H1 (cell line): Measurements from ENCODE around the gene AGBL4. TPM values are rescaled to one million over a fixed set of nuclear protein-coding genes. Genes with fewer than 3 reads are reported as not detected.

Experiments used
- CTCF ChIA-PET: fragments of 300-600 bp; sonication (Branson Sonifier 250); formaldehyde crosslinking; loops from one replicate; lab custom pipeline; 2021; ENCODE audit not compliant: partially characterized antibody; lab: Charles Lee
- POLR2A ChIA-PET: fragments of 300-600 bp; sonication (Branson Sonifier 250); formaldehyde crosslinking; loops from one replicate; lab custom pipeline; 2021; ENCODE audit warnings: inconsistent platforms; ENCODE audit not compliant: partially characterized antibody; lab: Charles Lee
- DNase-seq, 2 experiments: peaks; one replicate each; pipeline versions ENCODE4 v3.0.0 to v3.0.0-alpha.2; 2010 to 2022; ENCODE audit warnings: low spot score in 2 of 2, low read depth in 1 of 2, mixed read lengths in 1 of 2
- FAIRE-seq: peaks from 2 replicates; lab custom pipeline; 2011; peaks lifted over from hg19 to GRCh38; lab: Jason Lieb, UNC
- H2AFZ ChIP-seq: 2 replicates; pipeline ENCODE4 v1.8.1; 2012; ENCODE audit warnings: low read length, inconsistent platforms
- H2AK5ac ChIP-seq: 2 replicates; pipeline ENCODE4 v1.6.1; 2013; ENCODE audit warnings: low read depth, low read length
- H2BK120ac ChIP-seq: replicated peaks from 2 replicates; pipeline ENCODE3; 2013; ENCODE audit warnings: low read depth, low read length, inconsistent platforms
- H2BK12ac ChIP-seq: 2 replicates; pipeline ENCODE4 v1.6.1; 2013; ENCODE audit warnings: low read depth, low read length
- H2BK15ac ChIP-seq: 2 replicates; pipeline ENCODE4 v1.6.1; 2013; ENCODE audit warnings: low read length
- H2BK20ac ChIP-seq: 2 replicates; pipeline ENCODE4 v1.6.1; 2013; ENCODE audit warnings: low read length
- H2BK5ac ChIP-seq: 2 replicates; pipeline ENCODE4 v1.6.1; 2013; ENCODE audit warnings: low read depth, low read length
- H3K14ac ChIP-seq: 2 replicates; pipeline ENCODE4 v1.6.1; 2013; ENCODE audit warnings: inconsistent platforms; ENCODE audit not compliant: insufficient read length
- H3K18ac ChIP-seq: 2 replicates; pipeline ENCODE4 v1.6.1; 2013; ENCODE audit warnings: low read length; ENCODE audit errors: extremely low read depth
- H3K23ac ChIP-seq: 2 replicates; pipeline ENCODE4 v1.6.1; 2013; ENCODE audit warnings: inconsistent platforms; ENCODE audit not compliant: insufficient read length
- H3K23me2 ChIP-seq: 2 replicates; pipeline ENCODE4 v1.6.1; 2013; ENCODE audit warnings: low read depth, low read length
- H3K27ac ChIP-seq: 2 replicates; pipeline ENCODE4 v1.6.1; 2011; ENCODE audit warnings: low read depth, low read length, inconsistent platforms
- H3K27me3 ChIP-seq, 4 experiments: replicated peaks in 1 of 4; 1 replicate in 1 of 4; 2 replicates in 3 of 4; pipeline versions ENCODE4 v1.6.1 to v1.8.1; 2011 to 2013; ENCODE audit warnings: low read length in 3 of 4, mild to moderate bottlenecking in 3 of 4, inconsistent platforms in 2 of 4, mixed read lengths in 2 of 4, moderate library complexity in 1 of 4; ENCODE audit not compliant: control insufficient read depth in 3 of 4, insufficient read depth in 3 of 4; ENCODE audit errors: extremely low read depth in 1 of 4
- H3K36me3 ChIP-seq, 4 experiments: 2 replicates each; pipeline versions ENCODE4 v1.6.1 to v1.8.1; 2011 to 2013; ENCODE audit warnings: mild to moderate bottlenecking in 4 of 4, low read length in 3 of 4, moderate library complexity in 2 of 4, control low read depth in 1 of 4, inconsistent platforms in 1 of 4; ENCODE audit not compliant: insufficient read depth in 4 of 4, control insufficient read depth in 2 of 4
- H3K4ac ChIP-seq: replicated peaks from 2 replicates; pipeline ENCODE3; 2013; ENCODE audit warnings: low read length, low read depth, mixed read lengths, inconsistent platforms; ENCODE audit not compliant: insufficient read length
- H3K4me1 ChIP-seq, 4 experiments: replicated peaks in 1 of 4; 1 replicate in 1 of 4; 2 replicates in 3 of 4; pipeline versions ENCODE4 v1.6.1 to v1.8.1; 2011 to 2013; ENCODE audit warnings: low read length in 3 of 4, inconsistent platforms in 2 of 4, mixed read lengths in 1 of 4; ENCODE audit not compliant: insufficient read depth in 4 of 4, control insufficient read depth in 3 of 4
- H3K4me2 ChIP-seq, 2 experiments: 2 replicates each; pipeline versions ENCODE4 v1.6.1 to v1.8.1; 2011 to 2013; ENCODE audit warnings: low read depth in 2 of 2, low read length in 2 of 2, control low read depth in 1 of 2, inconsistent platforms in 1 of 2, mild to moderate bottlenecking in 1 of 2; ENCODE audit not compliant: insufficient read depth in 1 of 2
- H3K4me3 ChIP-seq, 4 experiments: fragments of 200-600, 300-600 bp in 1 of 4; sonication (generic), shearing (Covaris generic), sonication (Bioruptor Twin) in 1 of 4; 2 replicates each; pipeline versions ENCODE4 v1.5.1 to v1.8.1; 2011 to 2016; ENCODE audit warnings: low read length in 4 of 4, low read depth in 3 of 4, control low read depth in 2 of 4, inconsistent platforms in 2 of 4, mild to moderate bottlenecking in 2 of 4, mixed read lengths in 1 of 4, moderate library complexity in 1 of 4; ENCODE audit not compliant: insufficient read depth in 2 of 4; ENCODE audit errors: extremely low read depth in 1 of 4
- H3K56ac ChIP-seq: replicated peaks from 2 replicates; pipeline ENCODE3; 2013; ENCODE audit warnings: low read depth, mild to moderate bottlenecking, mixed read lengths, low read length, inconsistent platforms; ENCODE audit not compliant: insufficient read length
- H3K79me1 ChIP-seq: 2 replicates; pipeline ENCODE4 v1.6.1; 2013; ENCODE audit warnings: low read depth, low read length, control low read depth
- H3K79me2 ChIP-seq, 2 experiments: 2 replicates each; pipeline versions ENCODE4 v1.6.1 to v1.8.1; 2012 to 2013; ENCODE audit warnings: low read length in 2 of 2, mild to moderate bottlenecking in 2 of 2, inconsistent platforms in 1 of 2; ENCODE audit not compliant: insufficient read depth in 2 of 2, control insufficient read depth in 1 of 2
- H3K9ac ChIP-seq, 4 experiments: replicated peaks in 1 of 4; 1 replicate in 1 of 4; 2 replicates in 3 of 4; pipeline versions ENCODE4 v1.6.1 to v1.8.1; 2011 to 2013; ENCODE audit warnings: low read depth in 3 of 4, low read length in 3 of 4, control low read depth in 2 of 4, mild to moderate bottlenecking in 2 of 4, moderate library complexity in 2 of 4, inconsistent platforms in 1 of 4; ENCODE audit errors: extremely low read depth in 1 of 4
- H3K9me3 ChIP-seq, 2 experiments: 2 replicates each; pipeline versions ENCODE4 v1.6.1 to v1.8.1; 2012 to 2013; ENCODE audit warnings: mild to moderate bottlenecking in 2 of 2, moderate library complexity in 2 of 2, control low read depth in 1 of 2, inconsistent platforms in 1 of 2, low read depth in 1 of 2, low read length in 1 of 2, mixed read lengths in 1 of 2; ENCODE audit not compliant: insufficient read depth in 2 of 2
- H4K20me1 ChIP-seq, 2 experiments: replicated peaks in 1 of 2; 2 replicates each; pipeline versions ENCODE3 to v1.8.1; 2011 to 2013; ENCODE audit warnings: inconsistent platforms in 2 of 2, low read length in 2 of 2, mild to moderate bottlenecking in 1 of 2; ENCODE audit not compliant: insufficient read depth in 2 of 2, control insufficient read depth in 1 of 2
- H4K5ac ChIP-seq: 2 replicates; pipeline ENCODE4 v1.6.1; 2013; ENCODE audit warnings: low read length, low read depth, mixed read lengths, inconsistent platforms; ENCODE audit not compliant: insufficient read length
- H4K8ac ChIP-seq: 2 replicates; pipeline ENCODE4 v1.8.0; 2013; ENCODE audit warnings: mild to moderate bottlenecking, moderate library complexity, low read length, inconsistent platforms; ENCODE audit not compliant: insufficient read depth; ENCODE audit errors: extremely low read depth
- H4K91ac ChIP-seq: replicated peaks from 2 replicates; pipeline ENCODE3; 2013; ENCODE audit warnings: low read length, mixed read lengths, inconsistent platforms; ENCODE audit not compliant: insufficient read length
- CBX8 ChIP-seq: fragments of 300-800, 300-1000 bp; sonication (generic); IDR thresholded peaks from 2 replicates; pipeline ENCODE4 v1.7.1; 2016; ENCODE audit warnings: low read depth, low read length, borderline replicate concordance
- MAFK ChIP-seq: IDR thresholded peaks from 2 replicates; pipeline ENCODE4 v1.6.1; 2012; ENCODE audit warnings: low read depth, mild to moderate bottlenecking, improper control_type of control experiment, low read length
- polyA plus RNA-seq, 7 experiments: library from polyadenylated mRNA; depleted of rRNA in 3 of 7; stranded (reverse) in 5 of 7; unstranded in 2 of 7; fragments of >200 nt in 5 of 7; fragments of 200-250 nt in 2 of 7; gene quantifications; 1 replicate in 5 of 7; 2 replicates in 1 of 7; 4 replicates in 1 of 7; pipeline versions ENCODE4 v1.2.1 to v1.2.3, GENCODE V29; 2011 to 2013; ENCODE audit warnings: missing spikeins in 2 of 7, mixed read lengths in 2 of 7
- total RNA-seq: library from RNA; stranded (reverse); fragmentation: NEBNext Ultra II Directional; extraction: Animal tissue kit (Norgen Biotek cat#: 25700); gene quantifications from 2 replicates; pipeline ENCODE4 v1.2.1, GENCODE V29; 2021

The AGBL4 gene
- total and polyA plus RNA-seq, 2 of the 8 experiments (the other 6 are each of a cell fraction or from before 2014, with no cell fraction given): 0.41 to 0.45 TPM

DNA sequence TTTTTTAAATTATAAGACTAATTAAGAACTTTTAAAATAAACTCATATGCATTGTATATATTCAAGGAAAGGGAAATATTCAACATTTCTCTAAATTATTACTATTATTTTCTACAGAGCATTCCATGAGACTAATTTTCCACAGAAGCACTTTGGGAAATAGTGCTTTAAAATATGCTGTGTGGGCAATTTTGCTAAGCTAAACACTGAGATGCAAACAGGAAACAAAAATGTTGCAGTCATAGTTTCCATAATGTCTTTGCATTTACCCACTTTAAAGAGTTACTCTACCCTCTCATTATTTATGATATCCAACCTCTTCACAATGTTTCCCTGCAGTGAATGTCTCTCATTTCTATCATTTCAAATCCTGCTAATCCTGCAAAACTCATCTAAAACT is 977.4 kb downstream of the AGBL4 start:
- Histone ChIP-seq H3K4me1 (no peaks in the 10 kb centered on the region), H3K27me3 (no peaks in the 10 kb centered on the region), H4K91ac (no peak overlapping the region), H3K79me1 (no peaks in the 10 kb centered on the region), H3K27ac (no peak overlapping the region), H2BK120ac (no peak overlapping the region), H2AK5ac (no peak overlapping the region), H3K56ac (no peak overlapping the region), H3K4ac (no peak overlapping the region), H3K18ac (no peak overlapping the region), H3K9me3 (peaks cover 78 to 82% of the 10 kb centered on the region in 2 experiments), H3K9ac (no peak overlapping the region), H4K5ac (no peak overlapping the region), H2BK20ac (no peak overlapping the region), H2BK5ac (no peak overlapping the region), H3K79me2 (no peaks in the 10 kb centered on the region), H3K23ac (no peak overlapping the region), H3K23me2 (no peaks in the 10 kb centered on the region), H2BK12ac (no peak overlapping the region), H3K4me2 (no peak overlapping the region), H3K4me3 (no peak overlapping the region), H2AFZ (no peak overlapping the region), H3K36me3 (no peaks in the 10 kb centered on the region), H3K14ac (no peak overlapping the region), H4K8ac (no peak overlapping the region), H2BK15ac (no peak overlapping the region), H4K20me1 (no peaks in the 10 kb centered on the region)
- ChIA-PET POLR2A (no interaction called here), CTCF (interaction anchor here (0.6 kb wide), 1 partner anchor 1037 kb away, joined by 3 read pairs; no protein-coding TSS in a partner anchor)
- FAIRE-seq (no peak), DNase-seq (no peak)
- peak; percentile 11; the same call in 1 of the 2 replicates for TF ChIP-seq MAFK
- no peak for TF ChIP-seq CBX8
